ENCODE data around the gene ADGRE3.

DNA sequence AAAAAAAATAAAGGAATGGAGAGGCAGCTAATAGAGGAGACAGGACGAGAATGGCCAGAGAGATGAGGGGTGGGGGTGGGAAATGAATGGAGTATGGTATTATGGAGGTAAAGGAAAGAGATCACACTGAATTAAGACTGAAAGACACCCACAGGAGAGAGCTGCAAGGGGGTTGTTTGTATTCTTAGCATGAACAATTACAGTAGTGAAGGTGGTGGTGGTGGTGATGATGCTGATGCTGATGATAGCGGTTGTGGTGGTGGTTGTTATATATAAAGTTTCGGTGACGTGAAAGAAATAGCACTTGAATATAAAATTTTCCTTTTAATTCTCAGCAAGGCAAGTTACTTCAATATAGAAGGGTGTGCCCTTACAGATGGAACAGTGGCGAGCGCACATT is 2.8 kb upstream of the ADGRE3 start:
- TF ChIP-seq, protein P1, sequence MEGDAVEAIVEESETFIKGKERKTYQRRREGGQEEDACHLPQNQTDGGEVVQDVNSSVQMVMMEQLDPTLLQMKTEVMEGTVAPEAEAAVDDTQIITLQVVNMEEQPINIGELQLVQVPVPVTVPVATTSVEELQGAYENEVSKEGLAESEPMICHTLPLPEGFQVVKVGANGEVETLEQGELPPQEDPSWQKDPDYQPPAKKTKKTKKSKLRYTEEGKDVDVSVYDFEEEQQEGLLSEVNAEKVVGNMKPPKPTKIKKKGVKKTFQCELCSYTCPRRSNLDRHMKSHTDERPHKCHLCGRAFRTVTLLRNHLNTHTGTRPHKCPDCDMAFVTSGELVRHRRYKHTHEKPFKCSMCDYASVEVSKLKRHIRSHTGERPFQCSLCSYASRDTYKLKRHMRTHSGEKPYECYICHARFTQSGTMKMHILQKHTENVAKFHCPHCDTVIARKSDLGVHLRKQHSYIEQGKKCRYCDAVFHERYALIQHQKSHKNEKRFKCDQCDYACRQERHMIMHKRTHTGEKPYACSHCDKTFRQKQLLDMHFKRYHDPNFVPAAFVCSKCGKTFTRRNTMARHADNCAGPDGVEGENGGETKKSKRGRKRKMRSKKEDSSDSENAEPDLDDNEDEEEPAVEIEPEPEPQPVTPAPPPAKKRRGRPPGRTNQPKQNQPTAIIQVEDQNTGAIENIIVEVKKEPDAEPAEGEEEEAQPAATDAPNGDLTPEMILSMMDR (conservative IDR thresholded peaks at IDR 0.05; ENCODE audit: low read length), result no peak
- TF ChIP-seq EZH2phosphoT487 (IDR thresholded peaks at IDR 0.05; ENCODE audit: borderline replicate concordance), result no peak

Data from Loucy (cell line).